ENCODE data around the gene TMEM53.
"Not testable (repeated sequence)": the region's sequence is repeated elsewhere in the genome, so short reads cannot be mapped to it uniquely, and the experiment has no call there.

TMEM53 gene

GRCh38 chr1:44705470-44705869 is 31.2 kb upstream of the TMEM53 start:
- TF ChIP-seq CTCF (IDR thresholded peaks at IDR 0.05; ENCODE audit: insufficient read depth, low read length, missing control alignments): no peak
- DNase-seq (ENCODE audit: low read depth, low spot score): no peak
- ChIA-PET POLR2A (interaction anchor here (0.8 kb wide), 1 partner anchor 25 kb away, joined by 3 read pairs; the partner anchor contains the start of gene RNU5D-1), CTCF (interaction anchor here (1.0 to 2.9 kb wide), 3 partner anchors 12 to 26 kb away, joined by 3 to 37 read pairs (median 11); partner anchors contain the start of gene RNU5D-1)
- no peak overlapping the region for H3K4me3 ChIP-seq (ENCODE audit: low read depth, low read length)

- no peak overlapping the region for H3K4me3 ChIP-seq (ENCODE audit: low read depth, low read length)
- ChIA-PET POLR2A (no interaction called here), CTCF (interaction anchor here (1.6 kb wide), 1 partner anchor 14 kb away, joined by 10 read pairs; no protein-coding TSS in a partner anchor)
- no peak for TF ChIP-seq CTCF (IDR thresholded peaks at IDR 0.05; ENCODE audit: insufficient read depth, low read length, missing control alignments)
- no peak for DNase-seq (ENCODE audit: low read depth, low spot score)
Observed at GRCh38 chr1:44701141-44701573, 26.9 kb upstream of the TMEM53 start.

GRCh38 chr1:44700573-44700972 is 26.3 kb upstream of the TMEM53 start:
- no peak for DNase-seq (ENCODE audit: low read depth, low spot score)
- ChIA-PET CTCF (interaction anchor here (1.6 kb wide), 1 partner anchor 14 kb away, joined by 10 read pairs; no protein-coding TSS in a partner anchor), POLR2A (interaction anchor here (0.6 kb wide), 1 partner anchor 29 kb away, joined by 3 read pairs; no protein-coding TSS in a partner anchor)
- no peak for TF ChIP-seq CTCF (IDR thresholded peaks at IDR 0.05; ENCODE audit: insufficient read depth, low read length, missing control alignments)
- H3K4me3 ChIP-seq (ENCODE audit: low read depth, low read length): no peak overlapping the region

- CTCF ChIA-PET: interaction anchor here (0.7 to 1.2 kb wide), 3 partner anchors 8 to 66 kb away, joined by 3 to 4 read pairs (median 3); no protein-coding TSS in a partner anchor
- H3K4me3 ChIP-seq (ENCODE audit: low read depth, low read length); DNase-seq (ENCODE audit: low read depth, low spot score); POLR2A ChIA-PET: not testable (repeated sequence)
Observed at GRCh38 chr1:44699375-44699774, 25.1 kb upstream of the TMEM53 start.

- H3K4me3 ChIP-seq (ENCODE audit: low read depth, low read length): no peak overlapping the region
- DNase-seq (ENCODE audit: low read depth, low spot score): no peak
- ChIA-PET POLR2A (no interaction called here), CTCF (interaction anchor here (0.7 to 2.1 kb wide), 3 partner anchors 9 to 33 kb away, joined by 3 to 9 read pairs (median 5); partner anchors contain the start of gene RNU5D-1)
- TF ChIP-seq CTCF (IDR thresholded peaks at IDR 0.05; ENCODE audit: insufficient read depth, low read length, missing control alignments): no peak
Observed at GRCh38 chr1:44698138-44698537, 23.9 kb upstream of the TMEM53 start.

GRCh38 chr1:44696789-44697345 is 22.6 kb upstream of the TMEM53 start:
- H3K4me3 ChIP-seq (ENCODE audit: low read depth, low read length): no peak overlapping the region
- ChIA-PET CTCF (interaction anchor here (0.9 to 2.1 kb wide), 11 partner anchors 10 to 44 kb away, joined by 3 to 9 read pairs (median 5); no protein-coding TSS in a partner anchor), POLR2A (no interaction called here)
- no peak for DNase-seq (ENCODE audit: low read depth, low spot score)
- TF ChIP-seq CTCF (IDR thresholded peaks at IDR 0.05; ENCODE audit: insufficient read depth, low read length, missing control alignments): no peak

All from AG04449 (cell line).